Measurements from ENCODE around the gene SPECC1.

GRCh38 chr17:20063665-20064648 lies 54.8 kb downstream of the SPECC1 start:
- TF ChIP-seq CTCF (IDR thresholded peaks at IDR 0.05): no peak
- TF ChIP-seq EZH2 (IDR thresholded peaks at IDR 0.05): no peak
